HepG2 (cell line): ENCODE results near the gene RIPOR1. TPM values are rescaled to one million over a fixed set of nuclear protein-coding genes. Genes with fewer than 3 reads are reported as not detected.

Experiments
- ATAC-seq: fragments of 200-7000 bp; cut with Tn5 transposase; 3 replicates; pipeline ENCODE4 v1.9.1; 2020; ENCODE audit warnings: mild to moderate bottlenecking, moderate library complexity
- BruUV-seq: library from RNA; stranded (reverse); fragments of 400-500 nt; replicated peaks from 2 replicates; lab custom pipeline; 2021; lab: Mats Ljungman, UMichigan
- CTCF ChIA-PET: fragments of 300-600 bp; formaldehyde crosslinking; extraction: SDS; loops from one replicate; lab custom pipeline; 2021; ENCODE audit warnings: low total read pairs, inconsistent platforms, low intra/inter-chr PET ratio; lab: Yijun Ruan, JAX
- POLR2A ChIA-PET: fragments of 350-600 bp; sonication (Branson Sonifier 250); formaldehyde crosslinking; loops from one replicate; lab custom pipeline; 2020; ENCODE audit warnings: antibody characterized with exemption, inconsistent platforms; lab: Yijun Ruan, JAX
- DNase-seq: peaks from one replicate; pipeline ENCODE4 v3.0.0-alpha.2; 2015; ENCODE audit warnings: low spot score
- FAIRE-seq: peaks from 3 replicates; lab custom pipeline; 2011; peaks lifted over from hg19 to GRCh38; lab: Jason Lieb, UNC
- H2AFZ ChIP-seq: one replicate; pipeline ENCODE4 v1.6.1; 2011; ENCODE audit warnings: low read length, inconsistent platforms
- H3K27ac ChIP-seq: fragments of 300-600 bp; 3 replicates; pipeline ENCODE4 v1.8.0; 2011; ENCODE audit warnings: mixed run types, mild to moderate bottlenecking, mixed read lengths, low read length, inconsistent platforms; ENCODE audit not compliant: insufficient read depth; ENCODE audit errors: extremely low read length
- H3K27me3 ChIP-seq, 2 experiments: fragments of 200-600 bp in 1 of 2; 2 replicates in 1 of 2; 3 replicates in 1 of 2; pipeline versions ENCODE4 v1.6.0 to v1.8.0; 2011; ENCODE audit warnings: low read length in 2 of 2, mild to moderate bottlenecking in 2 of 2, moderate library complexity in 2 of 2, inconsistent platforms in 1 of 2; ENCODE audit not compliant: insufficient read depth in 2 of 2, control insufficient read depth in 1 of 2
- H3K36me3 ChIP-seq, 2 experiments: fragments of 200-600 bp in 1 of 2; replicated peaks in 1 of 2; 2 replicates in 1 of 2; 3 replicates in 1 of 2; pipeline versions ENCODE4 v1.5.1 to v1.8.0; 2011; ENCODE audit warnings: low read length in 2 of 2, inconsistent platforms in 1 of 2; ENCODE audit not compliant: insufficient read depth in 2 of 2, control insufficient read depth in 1 of 2
- H3K4me1 ChIP-seq: 2 replicates; pipeline ENCODE4 v1.5.1; 2012; ENCODE audit warnings: low read length, inconsistent platforms; ENCODE audit not compliant: insufficient read depth
- H3K4me2 ChIP-seq: 2 replicates; pipeline ENCODE4 v1.6.0; 2011; ENCODE audit warnings: low read depth, low read length, inconsistent platforms
- H3K4me3 ChIP-seq, 3 experiments: fragments of 200-600 bp in 1 of 3; sonication (generic), shearing (Covaris generic) in 1 of 3; replicated peaks in 1 of 3; 2 replicates each; pipeline ENCODE4 v1.5.1; 2011 to 2016; ENCODE audit warnings: low read length in 3 of 3, inconsistent platforms in 2 of 3, low read depth in 2 of 3, mild to moderate bottlenecking in 2 of 3, control low read depth in 1 of 3, mixed read lengths in 1 of 3; ENCODE audit not compliant: insufficient read depth in 1 of 3
- H3K79me2 ChIP-seq: one replicate; pipeline ENCODE4 v1.6.1; 2011; ENCODE audit warnings: low read length, inconsistent platforms; ENCODE audit not compliant: insufficient read depth
- H3K9ac ChIP-seq: 2 replicates; pipeline ENCODE4 v1.6.0; 2011; ENCODE audit warnings: mild to moderate bottlenecking, low read depth, low read length, inconsistent platforms; ENCODE audit not compliant: insufficient read depth
- H3K9me3 ChIP-seq: 2 replicates; pipeline ENCODE4 v1.5.1; 2012; ENCODE audit warnings: mild to moderate bottlenecking, low read length
- H4K20me1 ChIP-seq: 2 replicates; pipeline ENCODE4 v1.6.0; 2011; ENCODE audit warnings: inconsistent platforms, mild to moderate bottlenecking, low read length, moderate library complexity; ENCODE audit not compliant: insufficient read depth
- ARNTL ChIP-seq: sonication (generic); formaldehyde crosslinking; IDR thresholded peaks from 2 replicates; pipeline ENCODE4 v1.4.0; 2020; ENCODE audit warnings: mild to moderate bottlenecking, missing genetic modification reagents
- ATF1 ChIP-seq: IDR thresholded peaks from 2 replicates; pipeline ENCODE4 v1.6.1; 2016; ENCODE audit warnings: mild to moderate bottlenecking, control low read depth
- BHLHE40 ChIP-seq: IDR thresholded peaks from 2 replicates; pipeline ENCODE4 v1.6.1; 2011; ENCODE audit warnings: low read length, improper control_type of control experiment
- HES4 ChIP-seq: sonication (generic); formaldehyde crosslinking; IDR thresholded peaks from 2 replicates; pipeline ENCODE4 v1.9.0; 2021; ENCODE audit warnings: mild to moderate bottlenecking, missing genetic modification reagents, borderline replicate concordance
- NRL ChIP-seq: sonication (generic); formaldehyde crosslinking; IDR thresholded peaks from 2 replicates; pipeline ENCODE4 v1.5.0; 2020; ENCODE audit warnings: missing genetic modification reagents, mild to moderate bottlenecking, moderate library complexity, borderline replicate concordance
- SCMH1 ChIP-seq: sonication (generic); formaldehyde crosslinking; IDR thresholded peaks from 2 replicates; pipeline ENCODE4 v1.9.0; 2021; ENCODE audit warnings: missing genetic modification reagents, mild to moderate bottlenecking, borderline replicate concordance
- SP2 ChIP-seq: sonication (generic); formaldehyde crosslinking; IDR thresholded peaks from 2 replicates; pipeline ENCODE4 v1.5.1; 2020; ENCODE audit warnings: mild to moderate bottlenecking, missing genetic modification reagents
- TEF ChIP-seq: sonication (generic); formaldehyde crosslinking; IDR thresholded peaks from 2 replicates; pipeline ENCODE4 v1.5.0; 2020; ENCODE audit warnings: missing genetic modification reagents
- ZNF350 ChIP-seq: sonication (generic); formaldehyde crosslinking; IDR thresholded peaks from 2 replicates; pipeline ENCODE4 v1.4.0; 2020; ENCODE audit warnings: mild to moderate bottlenecking, low read depth, missing genetic modification reagents, borderline replicate concordance
- WGBS: methylation state at CpG from one replicate; pipeline ENCODE4 v1.1.6; 2017; ENCODE audit warnings: low lambda C conversion rate; 5-methylcytosine and 5-hydroxymethylcytosine counted together
- in situ Hi-C: cut with HindIII; loops from 2 replicates; pipeline ENCODE4 v1.10.0; 2017; ENCODE audit warnings: low pct_unique_long_range_greater_than_20kb; ENCODE audit not compliant: extremely low pct_ligation_motif_present
- intact Hi-C: fragments of 100-400 bp; cut with micrococcal nuclease; formaldehyde crosslinking; loops from one replicate; pipeline ENCODE4 v1.10.0; 2022; ENCODE audit not compliant: unreplicated experiment
- polyA plus RNA-seq, 8 experiments: library from polyadenylated mRNA; depleted of rRNA in 3 of 8; stranded (reverse) in 7 of 8; unstranded in 1 of 8; fragments of >200 nt; fragmentation: Illumina TruSeq in 4 of 8; extraction: Trizol in 4 of 8; gene quantifications; 2 replicates each; pipeline versions ENCODE4 v1.2.1 to v1.2.3, GENCODE V29; 2011 to 2016; ENCODE audit warnings: low read depth in 4 of 8, missing spikeins in 1 of 8, mixed read lengths in 1 of 8; ENCODE audit not compliant: insufficient read depth in 1 of 8
- total RNA-seq, 5 experiments: library from RNA; depleted of rRNA; stranded (reverse); fragments of >200 nt; fragmentation: Illumina TruSeq; extraction: Trizol; gene quantifications; 2 replicates each; pipeline ENCODE4 v1.2.3, GENCODE V29; 2016; ENCODE audit warnings: low read depth in 1 of 5

RIPOR1 gene
- total and polyA plus RNA-seq, 2 of the 13 experiments (the other 11 are each of a cell fraction or from before 2014, with no cell fraction given), result 4.6 to 8.1 TPM

DNA sequence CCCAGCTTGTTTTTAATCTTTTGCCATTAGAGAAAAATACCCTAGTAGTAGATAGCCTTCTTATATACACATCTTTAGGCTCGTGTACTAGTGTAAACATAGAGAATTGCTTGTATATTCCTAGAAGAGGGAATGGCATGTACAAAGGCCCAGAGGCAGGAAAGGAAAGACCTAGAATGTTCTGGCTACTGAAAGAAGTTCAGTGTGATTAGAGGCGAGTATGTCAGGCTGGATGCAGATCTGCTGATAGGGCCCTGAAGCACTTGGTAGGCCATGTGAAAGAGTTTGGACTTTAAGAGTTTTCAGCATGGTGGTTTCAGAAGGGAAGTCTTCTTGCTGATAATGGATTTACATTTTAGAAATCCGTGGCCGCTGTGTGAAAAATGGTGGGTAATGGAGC, 51.1 kb downstream of the RIPOR1 start:
- H3K9ac ChIP-seq, result no peak overlapping the region
- TF ChIP-seq BHLHE40 (no peak), HES4 (CRISPR knock-in tag) (no peak), SP2 (CRISPR knock-in tag) (no peak), ARNTL (CRISPR knock-in tag) (no peak), ATF1 (no peak), ZNF350 (CRISPR knock-in tag) (no peak), TEF (CRISPR knock-in tag) (no peak), SCMH1 (no peak), NRL (CRISPR knock-in tag) (no peak)
- TF ChIP-seq, all 625 proteins: peak for 0
- H3K36me3 ChIP-seq, result peaks cover 6 to 47% of the 10 kb centered on the region in 2 experiments; a peak in 4 of 5 replicates
- peaks cover 6% of the 10 kb centered on the region; the same call in 1 of the 2 replicates for H3K4me1 ChIP-seq
- no TSS peak for BruUV-seq
- in situ Hi-C loops, result no loop called here
- ChIA-PET CTCF (no interaction called here), POLR2A (interaction anchor here (1.9 kb wide), 1 partner anchor 17 kb away, joined by 4 read pairs; no protein-coding TSS in a partner anchor)
- ATAC-seq (no peak), FAIRE-seq (peak; percentile 49), DNase-seq (no peak)
- 0 out of 2 replicates have a peak, but pooled peaks cover 6% of the 10 kb centered on the region for H4K20me1 ChIP-seq
- H3K9me3 ChIP-seq, result no peaks in the 10 kb centered on the region
- no peak overlapping the region for H3K4me2 ChIP-seq
- H3K4me3 ChIP-seq, result no peak overlapping the region
- H3K79me2 ChIP-seq, result peaks cover 57% of the 10 kb centered on the region
- H2AFZ ChIP-seq, result no peak overlapping the region
- H3K27me3 ChIP-seq, result no peaks in the 10 kb centered on the region
- H3K27ac ChIP-seq, result peak overlapping the region; percentile 1
- intact Hi-C loops, result no loop called here
- 94% methylated on average over 4 of the region's 4 CpGs for WGBS
